HepG2 (cell line): ENCODE measurements around the gene JAM2. TPM values are rescaled to one million over a fixed set of nuclear protein-coding genes. Genes with fewer than 3 reads are reported as not detected.

ENCODE experiments used
- ATF7-NPFF ChIP-seq: sonication (generic); formaldehyde crosslinking; IDR thresholded peaks from 2 replicates; pipeline ENCODE4 v1.8.1; 2023; ENCODE audit warnings: mild to moderate bottlenecking, low read depth, missing genetic modification reagents, moderate library complexity
- FOXP1 ChIP-seq, 2 experiments: fragments of 450-650 bp in 1 of 2; IDR thresholded peaks; 2 replicates each; pipeline ENCODE4 v1.6.1; 2017 to 2018; ENCODE audit warnings: antibody characterized with exemption in 1 of 2
- HDAC1 ChIP-seq: sonication (generic); formaldehyde crosslinking; IDR thresholded peaks from 2 replicates; pipeline ENCODE4 v1.5.1; 2020; ENCODE audit warnings: mild to moderate bottlenecking, missing genetic modification reagents
- MBD4 ChIP-seq: IDR thresholded peaks from 2 replicates; pipeline ENCODE4 v1.6.1; 2012; ENCODE audit warnings: low read length, inconsistent platforms, borderline replicate concordance
- MXD4 ChIP-seq: IDR thresholded peaks from 2 replicates; pipeline ENCODE4 v1.6.1; 2016; ENCODE audit warnings: mild to moderate bottlenecking, missing biosample characterization, missing genetic modification reagents
- NFE2L2 ChIP-seq: fragments of 150-350 bp; IDR thresholded peaks from 2 replicates; pipeline ENCODE4 v1.6.1; 2014; ENCODE audit warnings: low read length
- RBFOX2 ChIP-seq: fragments of 200-400 bp; formaldehyde crosslinking; IDR thresholded peaks from 2 replicates; pipeline ENCODE4 v1.6.1; 2017; ENCODE audit warnings: low read depth, mild to moderate bottlenecking, low read length
- TCF7L2 ChIP-seq: IDR thresholded peaks from 2 replicates; pipeline ENCODE4 v1.6.1; 2011; ENCODE audit warnings: mild to moderate bottlenecking, low read depth, low read length, moderate library complexity
- ZNF260 ChIP-seq: sonication (generic); formaldehyde crosslinking; IDR thresholded peaks from 2 replicates; pipeline ENCODE4 v1.4.0; 2020; ENCODE audit warnings: missing genetic modification reagents, low read depth, mild to moderate bottlenecking, borderline replicate concordance
- ZNF607 ChIP-seq: sonication (generic); formaldehyde crosslinking; IDR thresholded peaks from 2 replicates; pipeline ENCODE4 v1.5.1; 2020; ENCODE audit warnings: missing genetic modification reagents, mild to moderate bottlenecking, borderline replicate concordance
- polyA plus RNA-seq, 8 experiments: library from polyadenylated mRNA; depleted of rRNA in 3 of 8; stranded (reverse) in 7 of 8; unstranded in 1 of 8; fragments of >200 nt; fragmentation: Illumina TruSeq in 4 of 8; extraction: Trizol in 4 of 8; gene quantifications; 2 replicates each; pipeline versions ENCODE4 v1.2.1 to v1.2.3, GENCODE V29; 2011 to 2016; ENCODE audit warnings: low read depth in 4 of 8, missing spikeins in 1 of 8, mixed read lengths in 1 of 8; ENCODE audit not compliant: insufficient read depth in 1 of 8
- total RNA-seq, 5 experiments: library from RNA; depleted of rRNA; stranded (reverse); fragments of >200 nt; fragmentation: Illumina TruSeq; extraction: Trizol; gene quantifications; 2 replicates each; pipeline ENCODE4 v1.2.3, GENCODE V29; 2016; ENCODE audit warnings: low read depth in 1 of 5
- TF ChIP-seq, protein P1 (sequence below): sonication (generic); formaldehyde crosslinking; conservative IDR thresholded peaks from 2 replicates; pipeline ENCODE4 v1.4.0; 2020; ENCODE audit warnings: mild to moderate bottlenecking, missing genetic modification reagents, moderate library complexity
- TF ChIP-seq, protein P2 (sequence below): sonication (generic); formaldehyde crosslinking; IDR thresholded peaks from 2 replicates; pipeline ENCODE4 v1.4.0; 2020; ENCODE audit warnings: missing genetic modification reagents, mild to moderate bottlenecking, borderline replicate concordance
- TF ChIP-seq, protein P3 (sequence below), 2 experiments: IDR thresholded peaks; 2 replicates each; pipeline ENCODE4 v1.6.1; 2011 to 2012; ENCODE audit warnings: low read length in 2 of 2, borderline replicate concordance in 1 of 2, low read depth in 1 of 2, mild to moderate bottlenecking in 1 of 2, moderate library complexity in 1 of 2
- TF ChIP-seq, protein P4 (sequence below): sonication (generic); formaldehyde crosslinking; IDR thresholded peaks from 2 replicates; pipeline ENCODE4 v1.4.0; 2020; ENCODE audit warnings: mild to moderate bottlenecking, missing genetic modification reagents

The JAM2 gene
- total and polyA plus RNA-seq, 2 of the 13 experiments (the other 11 are each of a cell fraction or from before 2014, with no cell fraction given), result 0.07 TPM; not detected in 1

DNA sequence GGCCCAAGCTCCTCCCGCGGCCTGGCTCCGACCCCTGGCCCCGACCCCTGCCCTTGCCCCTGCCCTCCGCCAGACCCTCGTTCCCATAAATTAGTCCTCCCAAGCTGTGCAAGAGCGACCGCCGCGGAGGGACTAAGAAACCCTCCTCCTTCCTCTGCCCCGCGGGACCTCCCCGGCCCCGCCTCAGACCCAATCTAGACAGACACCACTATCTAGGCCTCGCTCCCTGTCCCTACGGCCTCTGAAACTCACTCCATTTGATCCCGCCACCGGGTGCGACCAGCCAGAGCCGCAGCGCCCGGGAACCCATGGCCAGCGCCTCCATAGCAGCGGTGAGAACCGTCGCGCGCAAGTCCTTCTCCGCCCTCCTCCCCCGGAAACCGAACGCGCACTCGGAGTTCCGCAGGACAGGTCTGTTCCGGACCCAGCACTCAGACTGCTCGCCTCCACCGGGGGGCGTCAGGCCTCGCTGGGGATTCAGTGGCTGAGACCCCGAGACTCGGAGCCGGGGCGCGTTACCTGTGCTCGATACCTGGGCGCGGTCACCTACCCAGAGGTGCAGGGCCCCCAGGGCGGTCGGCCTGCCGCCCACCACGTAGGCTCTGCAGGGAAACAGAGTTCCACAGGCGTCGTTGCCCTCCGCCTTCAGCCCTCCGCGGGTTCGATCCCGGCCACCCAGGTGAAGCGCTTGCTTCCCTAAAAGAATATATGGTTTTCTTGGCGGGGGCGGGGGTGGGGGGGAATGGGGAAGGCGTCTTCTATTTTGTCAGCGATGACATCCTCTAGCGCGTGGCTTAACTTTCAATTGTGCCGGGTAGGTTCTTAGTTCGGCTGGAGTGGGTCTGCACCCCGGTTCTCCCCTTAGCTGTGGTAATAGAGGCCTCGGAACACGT, 31.7 kb upstream of the JAM2 start, which contains the start of gene MRPL39 (continued):
- TF ChIP-seq, protein P1, sequence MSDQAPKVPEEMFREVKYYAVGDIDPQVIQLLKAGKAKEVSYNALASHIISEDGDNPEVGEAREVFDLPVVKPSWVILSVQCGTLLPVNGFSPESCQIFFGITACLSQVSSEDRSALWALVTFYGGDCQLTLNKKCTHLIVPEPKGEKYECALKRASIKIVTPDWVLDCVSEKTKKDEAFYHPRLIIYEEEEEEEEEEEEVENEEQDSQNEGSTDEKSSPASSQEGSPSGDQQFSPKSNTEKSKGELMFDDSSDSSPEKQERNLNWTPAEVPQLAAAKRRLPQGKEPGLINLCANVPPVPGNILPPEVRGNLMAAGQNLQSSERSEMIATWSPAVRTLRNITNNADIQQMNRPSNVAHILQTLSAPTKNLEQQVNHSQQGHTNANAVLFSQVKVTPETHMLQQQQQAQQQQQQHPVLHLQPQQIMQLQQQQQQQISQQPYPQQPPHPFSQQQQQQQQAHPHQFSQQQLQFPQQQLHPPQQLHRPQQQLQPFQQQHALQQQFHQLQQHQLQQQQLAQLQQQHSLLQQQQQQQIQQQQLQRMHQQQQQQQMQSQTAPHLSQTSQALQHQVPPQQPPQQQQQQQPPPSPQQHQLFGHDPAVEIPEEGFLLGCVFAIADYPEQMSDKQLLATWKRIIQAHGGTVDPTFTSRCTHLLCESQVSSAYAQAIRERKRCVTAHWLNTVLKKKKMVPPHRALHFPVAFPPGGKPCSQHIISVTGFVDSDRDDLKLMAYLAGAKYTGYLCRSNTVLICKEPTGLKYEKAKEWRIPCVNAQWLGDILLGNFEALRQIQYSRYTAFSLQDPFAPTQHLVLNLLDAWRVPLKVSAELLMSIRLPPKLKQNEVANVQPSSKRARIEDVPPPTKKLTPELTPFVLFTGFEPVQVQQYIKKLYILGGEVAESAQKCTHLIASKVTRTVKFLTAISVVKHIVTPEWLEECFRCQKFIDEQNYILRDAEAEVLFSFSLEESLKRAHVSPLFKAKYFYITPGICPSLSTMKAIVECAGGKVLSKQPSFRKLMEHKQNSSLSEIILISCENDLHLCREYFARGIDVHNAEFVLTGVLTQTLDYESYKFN (CRISPR knock-in tag), result no peak
- TF ChIP-seq, protein P2, sequence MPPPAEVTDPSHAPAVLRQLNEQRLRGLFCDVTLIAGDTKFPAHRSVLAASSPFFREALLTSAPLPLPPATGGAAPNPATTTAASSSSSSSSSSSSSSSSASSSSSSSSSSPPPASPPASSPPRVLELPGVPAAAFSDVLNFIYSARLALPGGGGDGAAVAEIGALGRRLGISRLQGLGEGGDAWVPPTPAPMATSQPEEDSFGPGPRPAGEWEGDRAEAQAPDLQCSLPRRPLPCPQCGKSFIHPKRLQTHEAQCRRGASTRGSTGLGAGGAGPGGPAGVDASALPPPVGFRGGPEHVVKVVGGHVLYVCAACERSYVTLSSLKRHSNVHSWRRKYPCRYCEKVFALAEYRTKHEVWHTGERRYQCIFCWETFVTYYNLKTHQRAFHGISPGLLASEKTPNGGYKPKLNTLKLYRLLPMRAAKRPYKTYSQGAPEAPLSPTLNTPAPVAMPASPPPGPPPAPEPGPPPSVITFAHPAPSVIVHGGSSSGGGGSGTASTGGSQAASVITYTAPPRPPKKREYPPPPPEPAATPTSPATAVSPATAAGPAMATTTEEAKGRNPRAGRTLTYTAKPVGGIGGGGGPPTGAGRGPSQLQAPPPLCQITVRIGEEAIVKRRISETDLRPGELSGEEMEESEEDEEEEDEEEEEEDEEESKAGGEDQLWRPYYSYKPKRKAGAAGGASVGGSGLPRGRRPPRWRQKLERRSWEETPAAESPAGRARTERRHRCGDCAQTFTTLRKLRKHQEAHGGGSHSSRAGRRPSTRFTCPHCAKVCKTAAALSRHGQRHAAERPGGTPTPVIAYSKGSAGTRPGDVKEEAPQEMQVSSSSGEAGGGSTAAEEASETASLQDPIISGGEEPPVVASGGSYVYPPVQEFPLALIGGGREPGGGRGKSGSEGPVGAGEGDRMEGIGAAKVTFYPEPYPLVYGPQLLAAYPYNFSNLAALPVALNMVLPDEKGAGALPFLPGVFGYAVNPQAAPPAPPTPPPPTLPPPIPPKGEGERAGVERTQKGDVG (CRISPR knock-in tag), result peak; percentile 75; the same call in 1 of the 2 replicates
- peak; percentile 96 for TF ChIP-seq HDAC1 (CRISPR knock-in tag)
- 0 out of 2 replicates have a peak, but pooled peaks have one; percentile 4 for TF ChIP-seq NFE2L2
- TF ChIP-seq FOXP1 (IDR thresholded peaks at IDR 0.05), result no peak
- 0 out of 2 replicates have a peak, but pooled peaks have one; percentile 35 for TF ChIP-seq FOXP1 (CRISPR knock-in tag; IDR thresholded peaks at IDR 0.05)
- peak; percentile 95 for TF ChIP-seq RBFOX2
- no peak for TF ChIP-seq ZNF260 (CRISPR knock-in tag)
- TF ChIP-seq, protein P3, sequence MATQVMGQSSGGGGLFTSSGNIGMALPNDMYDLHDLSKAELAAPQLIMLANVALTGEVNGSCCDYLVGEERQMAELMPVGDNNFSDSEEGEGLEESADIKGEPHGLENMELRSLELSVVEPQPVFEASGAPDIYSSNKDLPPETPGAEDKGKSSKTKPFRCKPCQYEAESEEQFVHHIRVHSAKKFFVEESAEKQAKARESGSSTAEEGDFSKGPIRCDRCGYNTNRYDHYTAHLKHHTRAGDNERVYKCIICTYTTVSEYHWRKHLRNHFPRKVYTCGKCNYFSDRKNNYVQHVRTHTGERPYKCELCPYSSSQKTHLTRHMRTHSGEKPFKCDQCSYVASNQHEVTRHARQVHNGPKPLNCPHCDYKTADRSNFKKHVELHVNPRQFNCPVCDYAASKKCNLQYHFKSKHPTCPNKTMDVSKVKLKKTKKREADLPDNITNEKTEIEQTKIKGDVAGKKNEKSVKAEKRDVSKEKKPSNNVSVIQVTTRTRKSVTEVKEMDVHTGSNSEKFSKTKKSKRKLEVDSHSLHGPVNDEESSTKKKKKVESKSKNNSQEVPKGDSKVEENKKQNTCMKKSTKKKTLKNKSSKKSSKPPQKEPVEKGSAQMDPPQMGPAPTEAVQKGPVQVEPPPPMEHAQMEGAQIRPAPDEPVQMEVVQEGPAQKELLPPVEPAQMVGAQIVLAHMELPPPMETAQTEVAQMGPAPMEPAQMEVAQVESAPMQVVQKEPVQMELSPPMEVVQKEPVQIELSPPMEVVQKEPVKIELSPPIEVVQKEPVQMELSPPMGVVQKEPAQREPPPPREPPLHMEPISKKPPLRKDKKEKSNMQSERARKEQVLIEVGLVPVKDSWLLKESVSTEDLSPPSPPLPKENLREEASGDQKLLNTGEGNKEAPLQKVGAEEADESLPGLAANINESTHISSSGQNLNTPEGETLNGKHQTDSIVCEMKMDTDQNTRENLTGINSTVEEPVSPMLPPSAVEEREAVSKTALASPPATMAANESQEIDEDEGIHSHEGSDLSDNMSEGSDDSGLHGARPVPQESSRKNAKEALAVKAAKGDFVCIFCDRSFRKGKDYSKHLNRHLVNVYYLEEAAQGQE (IDR thresholded peaks at IDR 0.05; ENCODE audit: borderline replicate concordance in 1 of 2, low read depth in 1 of 2, low read length in 2 of 2), result peak in 1 of 2 experiments; percentile 62; a peak in 2 of 4 replicates
- TF ChIP-seq, protein P4, sequence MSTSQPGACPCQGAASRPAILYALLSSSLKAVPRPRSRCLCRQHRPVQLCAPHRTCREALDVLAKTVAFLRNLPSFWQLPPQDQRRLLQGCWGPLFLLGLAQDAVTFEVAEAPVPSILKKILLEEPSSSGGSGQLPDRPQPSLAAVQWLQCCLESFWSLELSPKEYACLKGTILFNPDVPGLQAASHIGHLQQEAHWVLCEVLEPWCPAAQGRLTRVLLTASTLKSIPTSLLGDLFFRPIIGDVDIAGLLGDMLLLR (CRISPR knock-in tag), result peak; percentile 76
- peak; percentile 74; the same call in 1 of the 2 replicates for TF ChIP-seq ATF7-NPFF
- TF ChIP-seq ZNF607 (CRISPR knock-in tag), result peak; percentile 68; the same call in 1 of the 2 replicates
- TF ChIP-seq MBD4, result no peak
- peak; percentile 47; the same call in 1 of the 2 replicates for TF ChIP-seq MXD4
- no peak for TF ChIP-seq TCF7L2
